ENCODE data around the gene DLGAP1. TPM values are rescaled to one million over a fixed set of nuclear protein-coding genes. Genes with fewer than 3 reads are reported as not detected.
"Not testable (repeated sequence)": the region's sequence is repeated elsewhere in the genome, so short reads cannot be mapped to it uniquely, and the experiment has no call there.

The DLGAP1 gene
- total and polyA plus RNA-seq, 5 donors, result 0.11 to 0.31 (median 0.20) TPM; not detected in 1

GRCh38 chr18:4034815-4035214 lies 420.3 kb downstream of the DLGAP1 start:
- H3K9me3 ChIP-seq (ENCODE audit: control insufficient read depth, low read length); H3K27me3 ChIP-seq (ENCODE audit: control insufficient read depth, insufficient read depth); ATAC-seq; H3K4me3 ChIP-seq (ENCODE audit: low read length); intact Hi-C loops (cut with DNase I); H3K4me1 ChIP-seq (ENCODE audit: control insufficient read depth, insufficient read depth, low read length); H3K27ac ChIP-seq (ENCODE audit: low read length); DNase-seq: not testable (repeated sequence)
- WGBS, result 94% methylated on average over 4 of the region's 4 CpGs

- H3K4me3 ChIP-seq (ENCODE audit: low read length), result no peak overlapping the region
- no peak overlapping the region for H3K27ac ChIP-seq (ENCODE audit: low read length)
- 84% methylated on average over 1 of the region's 1 CpG for WGBS
- no peaks in the 10 kb centered on the region for H3K27me3 ChIP-seq (ENCODE audit: control insufficient read depth, insufficient read depth)
- no peaks in the 10 kb centered on the region for H3K4me1 ChIP-seq (ENCODE audit: control insufficient read depth, insufficient read depth, low read length)
- DNase-seq (no peak), ATAC-seq (no peak)
- intact Hi-C loops (cut with DNase I), result no loop called here
- H3K9me3 ChIP-seq (ENCODE audit: control insufficient read depth, low read length), result no peaks in the 10 kb centered on the region
These were observed 428.6 kb downstream of the DLGAP1 start for GRCh38 chr18:4026542-4026941.

GRCh38 chr18:4024702-4025101 lies 430.4 kb downstream of the DLGAP1 start:
- Histone ChIP-seq H3K27ac (ENCODE audit: low read length) (no peak overlapping the region), H3K27me3 (ENCODE audit: control insufficient read depth, insufficient read depth) (no peaks in the 10 kb centered on the region), H3K4me3 (ENCODE audit: low read length) (no peak overlapping the region), H3K9me3 (ENCODE audit: control insufficient read depth, low read length) (no peaks in the 10 kb centered on the region), H3K4me1 (ENCODE audit: control insufficient read depth, insufficient read depth, low read length) (no peaks in the 10 kb centered on the region)
- intact Hi-C loops (cut with DNase I), result no loop called here
- DNase-seq, result no peak
- no peak for ATAC-seq
- WGBS, result 84% methylated on average over 2 of the region's 2 CpGs

GRCh38 chr18:4022749-4023148 lies 432.4 kb downstream of the DLGAP1 start:
- H3K27ac ChIP-seq (ENCODE audit: low read length); H3K9me3 ChIP-seq (ENCODE audit: control insufficient read depth, low read length); intact Hi-C loops (cut with DNase I); H3K4me1 ChIP-seq (ENCODE audit: control insufficient read depth, insufficient read depth, low read length); ATAC-seq; DNase-seq; H3K27me3 ChIP-seq (ENCODE audit: control insufficient read depth, insufficient read depth); H3K4me3 ChIP-seq (ENCODE audit: low read length): not testable (repeated sequence)
- WGBS, result 82% methylated on average over 1 of the region's 1 CpG

- Histone ChIP-seq H3K27ac (ENCODE audit: low read length) (no peak overlapping the region), H3K9me3 (ENCODE audit: control insufficient read depth, low read length) (no peaks in the 10 kb centered on the region), H3K27me3 (ENCODE audit: control insufficient read depth, insufficient read depth) (no peaks in the 10 kb centered on the region), H3K4me3 (ENCODE audit: low read length) (no peak overlapping the region), H3K4me1 (ENCODE audit: control insufficient read depth, insufficient read depth, low read length) (no peaks in the 10 kb centered on the region)
- intact Hi-C loops (cut with DNase I), result no loop called here
- 72% methylated on average over 5 of the region's 5 CpGs for WGBS
- no peak for DNase-seq
- no peak for ATAC-seq
These were observed 435.1 kb downstream of the DLGAP1 start for GRCh38 chr18:4020026-4020425.

- Histone ChIP-seq H3K27ac (ENCODE audit: low read length) (no peak overlapping the region), H3K4me1 (ENCODE audit: control insufficient read depth, insufficient read depth, low read length) (no peaks in the 10 kb centered on the region), H3K27me3 (ENCODE audit: control insufficient read depth, insufficient read depth) (no peaks in the 10 kb centered on the region), H3K4me3 (ENCODE audit: low read length) (no peak overlapping the region), H3K9me3 (ENCODE audit: control insufficient read depth, low read length) (no peaks in the 10 kb centered on the region)
- 45% methylated on average over 3 of the region's 3 CpGs for WGBS
- intact Hi-C loops (cut with DNase I), result no loop called here
- ATAC-seq (no peak), DNase-seq (no peak)
These were observed 437.6 kb downstream of the DLGAP1 start for GRCh38 chr18:4017480-4017879.

- ATAC-seq (no peak), DNase-seq (no peak)
- Histone ChIP-seq H3K4me3 (ENCODE audit: low read length) (no peak overlapping the region), H3K27me3 (ENCODE audit: control insufficient read depth, insufficient read depth) (no peaks in the 10 kb centered on the region), H3K27ac (ENCODE audit: low read length) (no peak overlapping the region), H3K4me1 (ENCODE audit: control insufficient read depth, insufficient read depth, low read length) (no peaks in the 10 kb centered on the region), H3K9me3 (ENCODE audit: control insufficient read depth, low read length) (no peaks in the 10 kb centered on the region)
- intact Hi-C loops (cut with DNase I), result no loop called here
- WGBS, result 89% methylated on average over 4 of the region's 4 CpGs
These were observed 438.6 kb downstream of the DLGAP1 start for GRCh38 chr18:4016391-4017049.

GRCh38 chr18:4007846-4008245 lies 447.3 kb downstream of the DLGAP1 start:
- no peak overlapping the region for H3K27ac ChIP-seq (ENCODE audit: low read length)
- no peak for DNase-seq

GRCh38 chr18:4004183-4004829 lies 450.8 kb downstream of the DLGAP1 start:
- H3K27ac ChIP-seq (ENCODE audit: low read length), result no peak overlapping the region
- no peak for DNase-seq
- intact Hi-C loops (cut with DNase I), result loop anchor here in 1 of 4 donors (5.0 kb wide), 1 partner anchor 232 kb away; no protein-coding TSS in a partner anchor
- 42% methylated on average over 8 of the region's 8 CpGs for WGBS
- H3K4me1 ChIP-seq (ENCODE audit: control insufficient read depth, insufficient read depth, low read length), result no peaks in the 10 kb centered on the region
- no peaks in the 10 kb centered on the region for H3K27me3 ChIP-seq (ENCODE audit: control insufficient read depth, insufficient read depth)
- no peak overlapping the region for H3K4me3 ChIP-seq (ENCODE audit: low read length)
- H3K9me3 ChIP-seq (ENCODE audit: control insufficient read depth, low read length), result no peaks in the 10 kb centered on the region
- ATAC-seq, result no peak

More at GRCh38 chr18:4007846-4008245, 447.3 kb downstream of the DLGAP1 start:
- no peaks in the 10 kb centered on the region for H3K4me1 ChIP-seq (ENCODE audit: control insufficient read depth, insufficient read depth, low read length)
- no peaks in the 10 kb centered on the region for H3K9me3 ChIP-seq (ENCODE audit: control insufficient read depth, low read length)
- no peak for ATAC-seq
- H3K27me3 ChIP-seq (ENCODE audit: control insufficient read depth, insufficient read depth), result no peaks in the 10 kb centered on the region
- intact Hi-C loops (cut with DNase I), result no loop called here
- no peak overlapping the region for H3K4me3 ChIP-seq (ENCODE audit: low read length)

- H3K4me1 ChIP-seq (ENCODE audit: control insufficient read depth, insufficient read depth, low read length), result no peaks in the 10 kb centered on the region
- H3K27ac ChIP-seq (ENCODE audit: low read length), result no peak overlapping the region
- ATAC-seq (no peak), DNase-seq (no peak)
- no peaks in the 10 kb centered on the region for H3K27me3 ChIP-seq (ENCODE audit: control insufficient read depth, insufficient read depth)
- H3K4me3 ChIP-seq (ENCODE audit: low read length), result no peak overlapping the region
- 21% methylated on average over 4 of the region's 4 CpGs for WGBS
- H3K9me3 ChIP-seq (ENCODE audit: control insufficient read depth, low read length), result no peaks in the 10 kb centered on the region
- intact Hi-C loops (cut with DNase I), result loop anchor here in 2 of 4 donors (5.0 to 10.0 kb wide), 2 partner anchors 227 to 294 kb away; no protein-coding TSS in a partner anchor
These were observed 456.3 kb downstream of the DLGAP1 start for GRCh38 chr18:3998698-3999333.

- intact Hi-C loops (cut with DNase I), result loop anchor here in 2 of 4 donors (5.0 to 10.0 kb wide), 2 partner anchors 223 to 291 kb away; no protein-coding TSS in a partner anchor
- WGBS, result 19% methylated on average over 8 of the region's 8 CpGs
- H3K4me1 ChIP-seq (ENCODE audit: control insufficient read depth, insufficient read depth, low read length), result no peaks in the 10 kb centered on the region
- no peaks in the 10 kb centered on the region for H3K27me3 ChIP-seq (ENCODE audit: control insufficient read depth, insufficient read depth)
- H3K4me3 ChIP-seq (ENCODE audit: low read length), result no peak overlapping the region
- ATAC-seq (peak in 1 of 2 donors; percentile 51), DNase-seq (peak in 1 of 3 donors; percentile 45)
- no peak overlapping the region for H3K27ac ChIP-seq (ENCODE audit: low read length)
- H3K9me3 ChIP-seq (ENCODE audit: control insufficient read depth, low read length), result no peaks in the 10 kb centered on the region
These were observed 459.5 kb downstream of the DLGAP1 start for GRCh38 chr18:3995476-3996102.
